Keratinocyte (primary cell): Measurements from ENCODE around the gene NOTCH4. TPM values are rescaled to one million over a fixed set of nuclear protein-coding genes. Genes with fewer than 3 reads are reported as not detected.

Experiments
- DNase-seq: peaks from one replicate; pipeline ENCODE4 v3.0.0-alpha.2; 2011; ENCODE audit warnings: low read depth, missing footprints, low spot score
- FAIRE-seq: peaks from 2 replicates; lab custom pipeline; 2011; peaks lifted over from hg19 to GRCh38; lab: Jason Lieb, UNC
- H2AFZ ChIP-seq: 2 replicates; pipeline ENCODE4 v1.6.0; 2012; ENCODE audit warnings: low read length, control low read depth, inconsistent platforms; ENCODE audit not compliant: control insufficient read depth
- H3K27ac ChIP-seq: 2 replicates; pipeline ENCODE4 v1.5.1; 2011; ENCODE audit warnings: low read length; ENCODE audit not compliant: control insufficient read depth, insufficient read depth
- H3K27me3 ChIP-seq: 3 replicates; pipeline ENCODE4 v1.6.0; 2011; ENCODE audit warnings: low read length; ENCODE audit not compliant: control insufficient read depth, insufficient read depth; ENCODE audit errors: extremely low read depth
- H3K36me3 ChIP-seq, 2 experiments: 2 replicates in 1 of 2; 3 replicates in 1 of 2; pipeline ENCODE4 v1.5.1; 2011; ENCODE audit warnings: low read length in 2 of 2, mild to moderate bottlenecking in 1 of 2; ENCODE audit not compliant: control insufficient read depth in 2 of 2, insufficient read depth in 2 of 2; ENCODE audit errors: extremely low read depth in 1 of 2
- H3K4me1 ChIP-seq: 3 replicates; pipeline ENCODE4 v1.5.1; 2011; ENCODE audit warnings: low read length; ENCODE audit not compliant: control insufficient read depth, insufficient read depth; ENCODE audit errors: extremely low read depth
- H3K4me2 ChIP-seq: 3 replicates; pipeline ENCODE4 v1.6.0; 2011; ENCODE audit warnings: low read depth, low read length; ENCODE audit not compliant: control insufficient read depth, insufficient read depth; ENCODE audit errors: extremely low read depth
- H3K4me3 ChIP-seq, 3 experiments: fragments of 200-600 bp in 1 of 3; sonication (generic) in 1 of 3; 2 replicates in 2 of 3; 3 replicates in 1 of 3; pipeline ENCODE4 v1.5.1; 2011 to 2016; ENCODE audit warnings: low read length in 3 of 3, mild to moderate bottlenecking in 3 of 3, control low read depth in 2 of 3, inconsistent platforms in 1 of 3, low read depth in 1 of 3, mixed read lengths in 1 of 3, mixed run types in 1 of 3, moderate library complexity in 1 of 3; ENCODE audit not compliant: control insufficient read depth in 2 of 3, insufficient read depth in 2 of 3; ENCODE audit errors: extremely low read depth in 1 of 3
- H3K79me2 ChIP-seq: 2 replicates; pipeline ENCODE4 v1.6.0; 2012; ENCODE audit warnings: low read length; ENCODE audit not compliant: control insufficient read depth, insufficient read depth
- H3K9ac ChIP-seq: 3 replicates; pipeline ENCODE4 v1.6.0; 2011; ENCODE audit warnings: low read length; ENCODE audit not compliant: control insufficient read depth, insufficient read depth; ENCODE audit errors: extremely low read depth
- H3K9me1 ChIP-seq: 3 replicates; pipeline ENCODE4 v1.6.0; 2011; ENCODE audit warnings: low read length; ENCODE audit not compliant: control insufficient read depth, insufficient read depth; ENCODE audit errors: extremely low read depth
- H3K9me3 ChIP-seq: 2 replicates; pipeline ENCODE4 v1.5.1; 2012; ENCODE audit warnings: low read depth, low read length; ENCODE audit not compliant: control insufficient read depth
- H4K20me1 ChIP-seq: 3 replicates; pipeline ENCODE4 v1.6.0; 2011; ENCODE audit warnings: low read length; ENCODE audit not compliant: control insufficient read depth, insufficient read depth; ENCODE audit errors: extremely low read depth
- CTCF ChIP-seq, 3 experiments: IDR thresholded peaks in 1 of 3; conservative IDR thresholded peaks in 1 of 3; optimal IDR thresholded peaks in 1 of 3; 2 replicates in 2 of 3; 3 replicates in 1 of 3; pipeline versions ENCODE3 to v1.5.1; 2011; ENCODE audit warnings: low read length in 3 of 3, mild to moderate bottlenecking in 3 of 3, moderate library complexity in 2 of 3, control low read depth in 1 of 3, inconsistent platforms in 1 of 3; ENCODE audit not compliant: insufficient read depth in 2 of 3; ENCODE audit errors: extremely low read depth in 1 of 3
- EZH2 ChIP-seq: IDR thresholded peaks from one replicate; pipeline ENCODE4 v1.6.1; 2012; ENCODE audit warnings: inconsistent platforms, mild to moderate bottlenecking, low read length, moderate library complexity
- dilution Hi-C: fragments of 300-500 bp; cut with MboI; formaldehyde crosslinking; loops from one replicate; pipeline ENCODE4 v1.7.0; 2020; ENCODE audit warnings: low sequenced_read_pairs; ENCODE audit not compliant: extremely low pct_ligation_motif_present
- polyA plus RNA-seq, 5 experiments: library from polyadenylated mRNA; depleted of rRNA in 3 of 5; stranded (reverse) in 3 of 5; stranded (forward) in 1 of 5; unstranded in 1 of 5; fragments of >200 nt; gene quantifications; 1 replicate in 1 of 5; 2 replicates in 3 of 5; 3 replicates in 1 of 5; pipeline versions ENCODE4 v1.2.1 to v1.2.3, GENCODE V29; 2011 to 2012; ENCODE audit warnings: missing spikeins in 2 of 5, low read depth in 1 of 5, low replicate concordance in 1 of 5
- small RNA-seq, 3 experiments: library from RNA; depleted of rRNA; stranded (forward); fragments of <200 nt; gene quantifications; one replicate each; pipeline ENCODE3, GENCODE V24; 2012; ENCODE audit warnings: low read depth in 3 of 3, low replicate concordance in 1 of 3; ENCODE audit not compliant: insufficient read length in 3 of 3

Gene NOTCH4
- polyA plus RNA-seq, 1 donor (not counting 4 experiments of a cell fraction or from before 2014, with no cell fraction given), result 0.07 TPM

GRCh38 chr6:32146287-32146686 is 77.6 kb downstream of the NOTCH4 start:
- Histone ChIP-seq H3K36me3 (no peaks in the 10 kb centered on the region), H3K27me3 (peaks cover 4% of the 10 kb centered on the region), H3K9me1 (no peaks in the 10 kb centered on the region), H2AFZ (no peak overlapping the region), H3K4me1 (no peaks in the 10 kb centered on the region), H3K9ac (no peak overlapping the region), H3K27ac (no peak overlapping the region), H3K4me2 (no peak overlapping the region), H3K79me2 (no peaks in the 10 kb centered on the region), H4K20me1 (no peaks in the 10 kb centered on the region), H3K9me3 (no peaks in the 10 kb centered on the region), H3K4me3 (no peak overlapping the region)
- FAIRE-seq, result no peak
- DNase-seq, result no peak
- TF ChIP-seq CTCF (optimal IDR thresholded peaks at IDR 0.05 in 1 of 3, IDR thresholded peaks at IDR 0.05 in 1 of 3, conservative IDR thresholded peaks at IDR 0.05 in 1 of 3; ENCODE audit: extremely low read depth in 1 of 3, insufficient read depth in 2 of 3, low read length in 3 of 3), result no peak
- TF ChIP-seq EZH2, result no peak
- dilution Hi-C loops, result no loop called here

Small RNA genes lying within 50 kb of the gene (small RNA-seq; reads per million reads assigned to genes)
- 0 reads per million in 3 experiments for gene AL662884.1
- gene MIR6833, result 0 reads per million in 3 experiments

Other genes with a start within 250 kb of the NOTCH4 start
- gene C4A, start 242.0 kb downstream of the NOTCH4 start, polyA plus RNA-seq, result 1.2 to 2.9 TPM (median 1.4 TPM) in 3 replicates
- gene C4B, start 209.3 kb downstream of the NOTCH4 start, polyA plus RNA-seq, result 1.3 to 2.8 TPM (median 1.8 TPM) in 3 replicates
- gene CYP21A2, start 185.7 kb downstream of the NOTCH4 start, polyA plus RNA-seq, result 0.04 to 0.05 TPM in 2 of 3 replicates, not detected in the other
- gene TNXB, start 114.7 kb downstream of the NOTCH4 start, polyA plus RNA-seq, result 0.02 to 0.25 TPM (median 0.06 TPM) in 3 replicates
- gene ATF6B, start 95.8 kb downstream of the NOTCH4 start, polyA plus RNA-seq, result 30.4 to 51.2 TPM (median 37.9 TPM) in 3 replicates
- 4.2 to 5.6 TPM (median 4.9 TPM) in 3 replicates for gene FKBPL, start 93.8 kb downstream of the NOTCH4 start, polyA plus RNA-seq
- gene PRRT1, start 72.1 kb downstream of the NOTCH4 start, polyA plus RNA-seq, result 0.09 to 0.17 TPM (median 0.09 TPM) in 3 replicates
- 15.0 to 21.0 TPM (median 15.6 TPM) in 3 replicates for gene PPT2, start 69.9 kb downstream of the NOTCH4 start, polyA plus RNA-seq
- gene EGFL8, start 59.5 kb downstream of the NOTCH4 start, polyA plus RNA-seq, result 1.7 to 4.2 TPM (median 3.7 TPM) in 3 replicates
- 46.4 to 85.1 TPM (median 54.7 TPM) in 3 replicates for gene AGPAT1, start 48.0 kb downstream of the NOTCH4 start, polyA plus RNA-seq
- 29.6 to 43.2 TPM (median 33.2 TPM) in 3 replicates for gene RNF5, start 45.7 kb downstream of the NOTCH4 start, polyA plus RNA-seq
- 2.0 to 2.4 TPM (median 2.4 TPM) in 3 replicates for gene AGER, start 39.8 kb downstream of the NOTCH4 start, polyA plus RNA-seq
- gene PBX2, start 33.9 kb downstream of the NOTCH4 start, polyA plus RNA-seq, result 43.5 to 54.9 TPM (median 44.0 TPM) in 3 replicates
- gene GPSM3, start 31.4 kb downstream of the NOTCH4 start, polyA plus RNA-seq, result 2.8 to 6.5 TPM (median 3.6 TPM) in 3 replicates
- not detected in 3 replicates for gene TSBP1, start 147.8 kb upstream of the NOTCH4 start, polyA plus RNA-seq
- gene BTNL2, start 183.1 kb upstream of the NOTCH4 start, polyA plus RNA-seq, result not detected in 3 replicates
- 0.21 to 2.4 TPM in 2 of 3 replicates, not detected in the other for gene HLA-DRA, start 215.8 kb upstream of the NOTCH4 start, polyA plus RNA-seq